ENCODE data around the gene EGLN2.
"Not testable (repeated sequence)": the region's sequence is repeated elsewhere in the genome, so short reads cannot be mapped to it uniquely, and the experiment has no call there.

Gene EGLN2

GRCh38 chr19:40819479-40820234 lies 20.7 kb downstream of the EGLN2 start:
- in situ Hi-C loops (cut with HindIII; ENCODE audit: low sequenced_read_pairs); DNase-seq (ENCODE audit: low read depth); H3K4me3 ChIP-seq (ENCODE audit: low read depth, low read length): not testable (repeated sequence)
- TF ChIP-seq CTCF (IDR thresholded peaks at IDR 0.05; ENCODE audit: low read depth, low read length, missing control alignments) = peak; percentile 67

GRCh38 chr19:40822161-40822560 lies 23.2 kb downstream of the EGLN2 start:
- no peak for DNase-seq (ENCODE audit: low read depth)
- in situ Hi-C loops (cut with HindIII; ENCODE audit: low sequenced_read_pairs) = no loop called here
- no peak overlapping the region for H3K4me3 ChIP-seq (ENCODE audit: low read depth, low read length)
- TF ChIP-seq CTCF (IDR thresholded peaks at IDR 0.05; ENCODE audit: low read depth, low read length, missing control alignments) = no peak

- in situ Hi-C loops (cut with HindIII; ENCODE audit: low sequenced_read_pairs); H3K4me3 ChIP-seq (ENCODE audit: low read depth, low read length); DNase-seq (ENCODE audit: low read depth): not testable (repeated sequence)
Observed at GRCh38 chr19:40822704-40823553, 23.9 kb downstream of the EGLN2 start.

- DNase-seq (ENCODE audit: low read depth); H3K4me3 ChIP-seq (ENCODE audit: low read depth, low read length); in situ Hi-C loops (cut with HindIII; ENCODE audit: low sequenced_read_pairs): not testable (repeated sequence)
Observed at GRCh38 chr19:40824916-40825315, 25.9 kb downstream of the EGLN2 start.

- DNase-seq (ENCODE audit: low read depth); H3K4me3 ChIP-seq (ENCODE audit: low read depth, low read length); in situ Hi-C loops (cut with HindIII; ENCODE audit: low sequenced_read_pairs): not testable (repeated sequence)
Observed at GRCh38 chr19:40825460-40826095, 26.6 kb downstream of the EGLN2 start.

- DNase-seq (ENCODE audit: low read depth); H3K4me3 ChIP-seq (ENCODE audit: low read depth, low read length); in situ Hi-C loops (cut with HindIII; ENCODE audit: low sequenced_read_pairs): not testable (repeated sequence)
Observed at GRCh38 chr19:40826312-40826698, 27.3 kb downstream of the EGLN2 start.

- DNase-seq (ENCODE audit: low read depth); H3K4me3 ChIP-seq (ENCODE audit: low read depth, low read length); in situ Hi-C loops (cut with HindIII; ENCODE audit: low sequenced_read_pairs): not testable (repeated sequence)
Observed at GRCh38 chr19:40826699-40827385, 27.9 kb downstream of the EGLN2 start.

- TF ChIP-seq CTCF (IDR thresholded peaks at IDR 0.05; ENCODE audit: low read depth, low read length, missing control alignments) = no peak
- DNase-seq (ENCODE audit: low read depth) = no peak
- H3K4me3 ChIP-seq (ENCODE audit: low read depth, low read length) = no peak overlapping the region
- in situ Hi-C loops (cut with HindIII; ENCODE audit: low sequenced_read_pairs) = no loop called here
Observed at GRCh38 chr19:40827386-40828247, 28.6 kb downstream of the EGLN2 start.

All from astrocyte of the cerebellum (primary cell).